Measurements from ENCODE around the gene SPATA1. TPM values are rescaled to one million over a fixed set of nuclear protein-coding genes. Genes with fewer than 3 reads are reported as not detected.
"Not testable (repeated sequence)": the region's sequence is repeated elsewhere in the genome, so short reads cannot be mapped to it uniquely, and the experiment has no call there.

SPATA1 gene
- total and polyA plus RNA-seq, 7 donors = 0.36 to 0.83 (median 0.44) TPM; not detected in 2

DNA sequence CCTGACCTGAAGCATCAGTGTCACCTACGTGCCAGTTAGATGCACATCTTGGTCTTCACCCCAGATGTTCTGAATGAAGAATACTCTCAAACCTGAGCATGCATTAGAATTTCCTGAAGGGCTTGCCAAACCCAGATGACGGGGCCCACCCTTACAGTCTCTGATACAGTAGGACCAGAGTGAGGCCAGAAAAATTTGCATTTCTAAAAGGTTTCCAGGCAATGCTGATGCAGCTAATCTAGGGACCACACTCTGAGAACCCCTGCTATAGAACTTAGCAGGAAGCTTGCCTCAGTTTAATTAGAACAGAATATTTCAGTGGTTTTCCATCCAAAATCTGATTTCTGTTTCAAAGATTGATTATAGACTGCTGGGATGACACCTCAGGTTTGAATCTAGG lies 77.9 kb downstream of the SPATA1 start:
- Histone ChIP-seq H3K4me3 (no peak overlapping the region), H3K36me3 (no peaks in the 10 kb centered on the region), H3K4me1 (no peaks in the 10 kb centered on the region), H3K27me3 (no peaks in the 10 kb centered on the region), H3K27ac (no peak overlapping the region), H3K9me3 (no peaks in the 10 kb centered on the region)
- DNase-seq = no peak
- TF ChIP-seq EP300 (IDR thresholded peaks at IDR 0.05) (no peak), POLR2A (IDR thresholded peaks at IDR 0.05) (no peak), POLR2AphosphoS5 (IDR thresholded peaks at IDR 0.05) (no peak)
- TF ChIP-seq, protein P1, sequence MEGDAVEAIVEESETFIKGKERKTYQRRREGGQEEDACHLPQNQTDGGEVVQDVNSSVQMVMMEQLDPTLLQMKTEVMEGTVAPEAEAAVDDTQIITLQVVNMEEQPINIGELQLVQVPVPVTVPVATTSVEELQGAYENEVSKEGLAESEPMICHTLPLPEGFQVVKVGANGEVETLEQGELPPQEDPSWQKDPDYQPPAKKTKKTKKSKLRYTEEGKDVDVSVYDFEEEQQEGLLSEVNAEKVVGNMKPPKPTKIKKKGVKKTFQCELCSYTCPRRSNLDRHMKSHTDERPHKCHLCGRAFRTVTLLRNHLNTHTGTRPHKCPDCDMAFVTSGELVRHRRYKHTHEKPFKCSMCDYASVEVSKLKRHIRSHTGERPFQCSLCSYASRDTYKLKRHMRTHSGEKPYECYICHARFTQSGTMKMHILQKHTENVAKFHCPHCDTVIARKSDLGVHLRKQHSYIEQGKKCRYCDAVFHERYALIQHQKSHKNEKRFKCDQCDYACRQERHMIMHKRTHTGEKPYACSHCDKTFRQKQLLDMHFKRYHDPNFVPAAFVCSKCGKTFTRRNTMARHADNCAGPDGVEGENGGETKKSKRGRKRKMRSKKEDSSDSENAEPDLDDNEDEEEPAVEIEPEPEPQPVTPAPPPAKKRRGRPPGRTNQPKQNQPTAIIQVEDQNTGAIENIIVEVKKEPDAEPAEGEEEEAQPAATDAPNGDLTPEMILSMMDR (IDR thresholded peaks at IDR 0.05) = no peak
- WGBS, 2 donors = 84 to 95% methylated on average over 2 of the region's 2 CpGs
- intact Hi-C loops (cut with DNase I) = no loop called here

DNA sequence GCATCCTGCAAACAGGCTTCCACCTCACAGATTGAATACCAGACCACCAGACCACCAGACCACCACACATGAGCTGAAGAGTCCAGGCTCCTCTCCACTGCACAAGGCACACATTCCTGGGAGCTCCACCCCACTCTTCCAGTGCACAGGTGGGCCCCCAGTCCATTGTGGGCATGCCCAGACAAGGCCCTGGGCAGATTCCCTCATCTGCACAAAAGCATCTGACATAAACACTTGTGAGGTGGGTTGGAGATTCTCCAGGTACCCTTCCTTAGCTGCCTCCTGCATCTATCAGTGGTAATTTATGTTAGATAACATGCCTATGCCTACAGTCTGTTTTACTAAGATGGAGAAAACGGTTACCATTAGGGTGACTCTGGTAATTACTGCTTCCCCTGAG lies 79.6 kb downstream of the SPATA1 start:
- no peaks in the 10 kb centered on the region for H3K27me3 ChIP-seq
- TF ChIP-seq POLR2AphosphoS5 (IDR thresholded peaks at IDR 0.05) (no peak), POLR2A (IDR thresholded peaks at IDR 0.05) (no peak)
- TF ChIP-seq, protein P1 (IDR thresholded peaks at IDR 0.05) = no peak
- no peak overlapping the region for H3K27ac ChIP-seq
- no peaks in the 10 kb centered on the region for H3K4me1 ChIP-seq
- no peak overlapping the region for H3K4me3 ChIP-seq
- H3K9me3 ChIP-seq = no peaks in the 10 kb centered on the region
- intact Hi-C loops (cut with DNase I) = no loop called here
- DNase-seq = no peak
- 53 to 100% methylated on average over 1 of the region's 1 CpG for WGBS, 2 donors
- no peaks in the 10 kb centered on the region for H3K36me3 ChIP-seq

DNA sequence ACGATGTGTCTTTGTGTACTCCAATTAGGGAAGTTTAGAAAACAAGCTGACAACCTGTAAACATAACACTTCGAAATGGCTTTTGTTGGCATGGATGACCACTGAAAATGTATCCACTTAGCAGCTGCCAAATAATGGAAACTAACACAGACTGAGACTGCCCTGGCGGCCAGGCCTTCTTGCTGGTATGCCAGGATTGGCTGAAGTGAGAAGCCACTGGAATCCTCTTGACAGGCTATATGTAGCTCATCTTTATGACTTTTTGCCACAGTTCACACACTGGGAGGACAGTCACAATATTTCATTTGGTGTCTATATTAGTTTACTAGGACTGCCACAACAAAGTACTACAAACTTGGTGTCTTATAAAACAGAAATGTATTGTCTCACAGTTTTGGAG lies 80.9 kb downstream of the SPATA1 start:
- intact Hi-C loops (cut with DNase I) = no loop called here

DNA sequence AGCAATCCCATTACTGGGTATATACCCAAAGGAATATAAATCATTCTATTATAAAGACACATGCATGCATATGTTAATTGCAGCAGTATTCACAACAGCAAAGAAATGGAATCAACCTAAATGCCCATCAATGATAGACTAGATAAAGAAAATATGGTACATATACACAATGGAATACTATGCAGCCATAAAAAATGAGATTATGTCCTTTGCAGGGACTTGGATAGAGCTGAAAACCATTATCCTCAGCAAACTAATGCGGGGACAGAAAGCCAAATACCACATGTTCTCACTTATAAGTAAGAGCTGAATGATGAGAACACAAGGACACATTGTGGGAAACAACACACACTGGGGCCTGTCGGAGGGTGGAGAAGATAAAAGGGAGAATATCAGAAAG lies 88.8 kb downstream of the SPATA1 start:
- intact Hi-C loops (cut with DNase I); H3K36me3 ChIP-seq; H3K27me3 ChIP-seq; H3K4me3 ChIP-seq; H3K9me3 ChIP-seq; H3K27ac ChIP-seq; DNase-seq: not testable (repeated sequence)
- H3K4me1 ChIP-seq = peaks cover 0 to 18% (median 8%) of the 10 kb centered on the region in 4 donors
- 93 to 94% methylated on average over 2 of the region's 2 CpGs for WGBS, 2 donors

More for the DNA sequence above, 80.9 kb downstream of the SPATA1 start:
- DNase-seq = no peak
- H3K27ac ChIP-seq = no peak overlapping the region
- H3K4me3 ChIP-seq = no peak overlapping the region
- no peaks in the 10 kb centered on the region for H3K27me3 ChIP-seq
- no peaks in the 10 kb centered on the region for H3K9me3 ChIP-seq
- H3K36me3 ChIP-seq = no peaks in the 10 kb centered on the region
- TF ChIP-seq EP300 (IDR thresholded peaks at IDR 0.05) (no peak), POLR2AphosphoS5 (IDR thresholded peaks at IDR 0.05) (no peak), POLR2A (IDR thresholded peaks at IDR 0.05) (no peak)
- TF ChIP-seq, protein P1 (IDR thresholded peaks at IDR 0.05) = no peak
- 80 to 89% methylated on average over 3 of the region's 3 CpGs for WGBS, 2 donors
- no peaks in the 10 kb centered on the region for H3K4me1 ChIP-seq

DNA sequence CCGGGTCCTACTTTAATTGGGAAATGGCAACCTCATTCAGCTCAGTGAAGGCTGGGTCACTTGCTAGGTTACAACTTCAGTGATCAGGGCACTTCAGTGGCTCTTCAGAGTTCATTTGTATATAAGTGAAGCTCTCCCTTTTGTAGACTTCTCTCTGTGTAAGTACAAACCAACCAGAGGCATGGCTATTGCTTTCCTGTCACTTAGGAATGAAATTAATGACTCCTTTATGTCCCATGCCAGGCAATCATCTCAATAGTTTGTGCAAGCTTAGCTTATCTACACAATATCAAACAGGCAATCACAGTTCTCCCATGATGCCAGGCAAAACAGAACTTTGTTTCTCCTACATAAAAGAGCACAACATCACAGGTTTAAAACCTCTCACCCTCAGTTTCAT lies 90.8 kb downstream of the SPATA1 start:
- TF ChIP-seq, protein P1 (IDR thresholded peaks at IDR 0.05) = no peak
- no peak for TF ChIP-seq POLR2AphosphoS5 (IDR thresholded peaks at IDR 0.05)
- TF ChIP-seq POLR2A (IDR thresholded peaks at IDR 0.05) = no peak
- no peak for TF ChIP-seq EP300 (IDR thresholded peaks at IDR 0.05)
- Histone ChIP-seq H3K27me3 (no peaks in the 10 kb centered on the region), H3K36me3 (no peaks in the 10 kb centered on the region), H3K9me3 (peaks cover 0 to 7% (median 0%) of the 10 kb centered on the region in 4 donors), H3K27ac (no peak overlapping the region), H3K4me1 (peaks cover 0 to 18% (median 8%) of the 10 kb centered on the region in 4 donors), H3K4me3 (no peak overlapping the region)
- no peak for DNase-seq
- WGBS, 2 donors = 91 to 97% methylated on average over 1 of the region's 1 CpG
- intact Hi-C loops (cut with DNase I) = no loop called here

Data from sigmoid colon (tissue), 7 donors.